Psoas muscle (tissue), 8 donors: Measurements from ENCODE around the gene ENTPD2. TPM values are rescaled to one million over a fixed set of nuclear protein-coding genes. Genes with fewer than 3 reads are reported as not detected.

Experiments
- ATAC-seq, 4 donors: fragments of 200-7000 bp; cut with Tn5 transposase; one replicate each; pipeline ENCODE4 v1.9.1; 2020; ENCODE audit warnings: moderate library complexity in 3 of 4, mild to moderate bottlenecking in 2 of 4
- DNase-seq, 2 donors: peaks; one replicate each; pipeline ENCODE4 v3.0.0-alpha.2; 2020
- H3K27ac ChIP-seq: fragments of 200-600 bp; one replicate; pipeline ENCODE4 v1.8.0; 2022
- H3K27me3 ChIP-seq, 3 donors: fragments of 200-600 bp in 1 of 3; one replicate each; pipeline versions ENCODE4 v1.6.1 to v1.8.0; 2013 to 2022; ENCODE audit warnings: low read length in 2 of 3, mild to moderate bottlenecking in 2 of 3, moderate library complexity in 1 of 3; ENCODE audit not compliant: insufficient read depth in 3 of 3
- H3K36me3 ChIP-seq, 2 donors: fragments of 200-600 bp in 1 of 2; one replicate each; pipeline versions ENCODE4 v1.6.1 to v1.8.0; 2013 to 2022; ENCODE audit warnings: low read depth in 1 of 2, mild to moderate bottlenecking in 1 of 2, moderate library complexity in 1 of 2; ENCODE audit not compliant: insufficient read depth in 1 of 2
- H3K4me1 ChIP-seq: fragments of 200-600 bp; one replicate; pipeline ENCODE4 v1.8.0; 2022
- H3K4me3 ChIP-seq: fragments of 200-600 bp; one replicate; pipeline ENCODE4 v1.8.0; 2022; ENCODE audit warnings: mild to moderate bottlenecking
- H3K9me3 ChIP-seq: fragments of 200-600 bp; one replicate; pipeline ENCODE4 v1.8.0; 2022
- CTCF ChIP-seq: fragments of 200-600 bp; IDR thresholded peaks from one replicate; pipeline ENCODE4 v1.8.0; 2022; ENCODE audit warnings: antibody characterized with exemption
- WGBS, 3 donors: extraction: QIAGEN DNeasy Blood & Tissue Kit; methylation state at CpG; one replicate each; pipeline versions ENCODE4 v1.1.6 to v1.1.7; 2013; 5-methylcytosine and 5-hydroxymethylcytosine counted together
- intact Hi-C, 2 donors: fragments of 100-400 bp; cut with DNase I; formaldehyde crosslinking; loops; one replicate each; pipeline versions ENCODE4 v1.11.0 to v1.14.2; 2022
- polyA plus RNA-seq, 3 donors: library from polyadenylated mRNA; stranded (reverse); fragments of 200-250 nt; gene quantifications; one replicate each; pipeline ENCODE4 v1.2.3, GENCODE V29; 2013
- total RNA-seq, 4 donors: library from RNA; stranded (reverse); fragmentation: NEBNext Ultra II Directional in 2 of 4; extraction: Animal tissue kit (Norgen Biotek cat#: 25700) in 2 of 4; gene quantifications; one replicate each; pipeline versions ENCODE4 v1.2.1 to v1.2.4, GENCODE V29; 2021 to 2023
- donor health status: healthy with polysubstance abuse.
- donor health status: DM: no; HTN: no; CAD: no; lungs with moderate emphysema.
- donor health status: Bipolar disorder and iron deficiency.
- donor health status: healthy.
- donor health status: DM: yes; HTN: yes; CAD: no.
- donor health status: DM: no; HTN: no; CAD: no.
- donor health status: DM: no; HTN: no; CAD: no.
- donor health status: DM: yes; HTN: yes; CAD: no.

ENTPD2 gene
- total and polyA plus RNA-seq, 7 donors = 0.17 to 1.4 (median 0.59) TPM

- DNase-seq (no peak), ATAC-seq (no peak)
- Histone ChIP-seq H3K27ac (peak overlapping the region; percentile 91), H3K9me3 (no peaks in the 10 kb centered on the region), H3K4me1 (peaks cover 8% of the 10 kb centered on the region), H3K36me3 (peaks cover 0 to 40% of the 10 kb centered on the region in 2 donors), H3K4me3 (peak overlapping the region; percentile 97), H3K27me3 (no peaks in the 10 kb centered on the region)
- intact Hi-C loops = no loop called here
- no peak for TF ChIP-seq CTCF
- WGBS, 3 donors = 12 to 14% (median 12%) methylated on average over 20 to 22 of the region's 22 CpGs
These were observed 33.6 kb upstream of the ENTPD2 start for GRCh38 chr9:137087409-137087925.

- WGBS, 3 donors = 0% methylated on average over 82 to 101 of the region's 101 CpGs
- Histone ChIP-seq H3K4me3 (peak within 1 kb of the TSS; percentile 97), H3K27me3 (no peaks in the 10 kb centered on the region), H3K4me1 (peaks cover 8% of the 10 kb centered on the region), H3K36me3 (peaks cover 0 to 33% of the 10 kb centered on the region in 2 donors), H3K9me3 (no peaks in the 10 kb centered on the region), H3K27ac (peak within 1 kb of the TSS; percentile 91)
- no peak for TF ChIP-seq CTCF
- intact Hi-C loops = no loop called here
- peak; percentile 94 to 95 (median 95) for ATAC-seq
- peak; percentile 99 to 100 for DNase-seq
These were observed 32.9 kb upstream of the ENTPD2 start, which contains the start of gene MAN1B1 for GRCh38 chr9:137086531-137087408. Gene MAN1B1 (plus strand): TSS chr9:137086985. CDS start chr9:137087000, 15 bp downstream.

GRCh38 chr9:137085920-137086530 lies 32.2 kb upstream of the ENTPD2 start:
- Histone ChIP-seq H3K27me3 (no peaks in the 10 kb centered on the region), H3K4me1 (peaks cover 8% of the 10 kb centered on the region), H3K27ac (peak overlapping the region; percentile 91), H3K9me3 (no peaks in the 10 kb centered on the region), H3K4me3 (peak overlapping the region; percentile 97), H3K36me3 (peaks cover 0 to 28% of the 10 kb centered on the region in 2 donors)
- no peak for TF ChIP-seq CTCF
- intact Hi-C loops = no loop called here
- WGBS, 3 donors = 1 to 2% (median 2%) methylated on average over 51 to 58 of the region's 58 CpGs
- DNase-seq (peak; percentile 58 to 76), ATAC-seq (peak; percentile 3 to 45 (median 38))

- Histone ChIP-seq H3K4me1 (peaks cover 8% of the 10 kb centered on the region), H3K27ac (no peak overlapping the region), H3K36me3 (peaks cover 0 to 14% of the 10 kb centered on the region in 2 donors), H3K4me3 (no peak overlapping the region), H3K27me3 (no peaks in the 10 kb centered on the region), H3K9me3 (no peaks in the 10 kb centered on the region)
- WGBS, 3 donors = 73 to 84% (median 78%) methylated on average over 9 of the region's 9 CpGs
- no peak for TF ChIP-seq CTCF
- no peak for DNase-seq
- intact Hi-C loops = no loop called here
- ATAC-seq = no peak
These were observed 30.7 kb upstream of the ENTPD2 start for GRCh38 chr9:137084526-137084925.
